K562 (cell line): ENCODE data around the gene MRPL52. TPM values are rescaled to one million over a fixed set of nuclear protein-coding genes. Genes with fewer than 3 reads are reported as not detected.

ENCODE experiments used
- ATAC-seq: fragments of 200-7000 bp; cut with Tn5 transposase; 3 replicates; pipeline ENCODE4 v1.9.1; 2020; ENCODE audit warnings: moderate library complexity
- BruUV-seq: library from RNA; stranded (reverse); fragments of 400-500 nt; replicated peaks from 2 replicates; lab custom pipeline; 2021; lab: Mats Ljungman, UMichigan
- CTCF ChIA-PET: fragments of 300-600 bp; formaldehyde crosslinking; extraction: SDS; loops from one replicate; lab custom pipeline; 2021; ENCODE audit warnings: low intra/inter-chr PET ratio; lab: Yijun Ruan, JAX
- POLR2A ChIA-PET: fragments of 300-600, 350-650 bp; sonication (Branson Sonifier 250); formaldehyde crosslinking; extraction: SDS; loops from one replicate; lab custom pipeline; 2021; ENCODE audit warnings: antibody characterized with exemption, inconsistent platforms; lab: Yijun Ruan, JAX
- DNase-seq, 4 experiments: peaks; one replicate each; pipeline versions ENCODE4 v3.0.0 to v3.0.0-alpha.2; 2011 to 2018; ENCODE audit warnings: low spot score in 3 of 4, mixed read lengths in 3 of 4; ENCODE audit errors: extremely low read depth in 1 of 4
- FAIRE-seq: peaks from 2 replicates; lab custom pipeline; 2011; peaks lifted over from hg19 to GRCh38; lab: Jason Lieb, UNC
- H2AFZ ChIP-seq: 2 replicates; pipeline ENCODE4 v1.6.0; 2011; ENCODE audit warnings: low read depth, low read length, control low read depth, inconsistent platforms
- H3K27ac ChIP-seq: fragments of 200-600 bp; 3 replicates; pipeline ENCODE4 v1.8.0; 2011; ENCODE audit warnings: low read depth, mild to moderate bottlenecking, control low read depth, inconsistent platforms, low read length, moderate library complexity, mixed read lengths; ENCODE audit errors: extremely low read depth
- H3K27me3 ChIP-seq, 2 experiments: fragments of 300-600 bp in 1 of 2; 2 replicates in 1 of 2; 3 replicates in 1 of 2; pipeline versions ENCODE4 v1.6.0 to v1.8.0; 2011; ENCODE audit warnings: inconsistent platforms in 2 of 2, low read length in 2 of 2, mild to moderate bottlenecking in 1 of 2, mixed read lengths in 1 of 2, moderate library complexity in 1 of 2; ENCODE audit not compliant: control insufficient read depth in 2 of 2, insufficient read depth in 2 of 2
- H3K36me3 ChIP-seq: fragments of 300-600 bp; 3 replicates; pipeline ENCODE4 v1.8.0; 2011; ENCODE audit warnings: mild to moderate bottlenecking, low read length, inconsistent platforms; ENCODE audit not compliant: control insufficient read depth, insufficient read depth
- H3K4me1 ChIP-seq, 2 experiments: fragments of 200-600 bp in 1 of 2; replicated peaks in 1 of 2; 2 replicates in 1 of 2; 3 replicates in 1 of 2; pipeline versions ENCODE4 v1.5.1 to v1.8.0; 2011; ENCODE audit warnings: inconsistent platforms in 2 of 2, low read length in 2 of 2, mild to moderate bottlenecking in 1 of 2, mixed read lengths in 1 of 2, moderate library complexity in 1 of 2; ENCODE audit not compliant: control insufficient read depth in 2 of 2, insufficient read depth in 2 of 2
- H3K4me2 ChIP-seq: 2 replicates; pipeline ENCODE4 v1.6.1; 2011; ENCODE audit warnings: low read length, control low read depth, inconsistent platforms, mixed read lengths; ENCODE audit not compliant: insufficient read depth
- H3K4me3 ChIP-seq: fragments of 200-600 bp; sonication (generic), shearing (Covaris generic); 2 replicates; pipeline ENCODE4 v1.5.1; 2016; ENCODE audit warnings: control low read depth, inconsistent platforms
- H3K79me2 ChIP-seq: fragments of 200-600 bp; 3 replicates; pipeline ENCODE4 v1.8.0; 2011; ENCODE audit warnings: low read length, inconsistent platforms; ENCODE audit not compliant: control insufficient read depth, insufficient read depth
- H3K9ac ChIP-seq, 2 experiments: 2 replicates each; pipeline versions ENCODE4 v1.6.0 to v1.6.1; 2011; ENCODE audit warnings: low read depth in 2 of 2, low read length in 2 of 2, control low read depth in 1 of 2, inconsistent platforms in 1 of 2, mild to moderate bottlenecking in 1 of 2, mixed read lengths in 1 of 2; ENCODE audit not compliant: insufficient read depth in 1 of 2
- H3K9me1 ChIP-seq: one replicate; pipeline ENCODE4 v1.6.0; 2011; ENCODE audit warnings: inconsistent platforms, mild to moderate bottlenecking, low read length, moderate library complexity; ENCODE audit not compliant: control insufficient read depth, insufficient read depth
- H3K9me3 ChIP-seq: replicated peaks from 2 replicates; pipeline ENCODE4 v1.5.1; 2011; ENCODE audit warnings: low read depth, low read length, inconsistent platforms; ENCODE audit not compliant: control insufficient read depth, insufficient read depth
- H4K20me1 ChIP-seq: replicated peaks from 2 replicates; pipeline ENCODE4 v1.6.1; 2011; ENCODE audit warnings: low read length, inconsistent platforms, mixed read lengths; ENCODE audit not compliant: control insufficient read depth, insufficient read depth
- CEBPB ChIP-seq: fragments of 450-650 bp; IDR thresholded peaks from 2 replicates; pipeline ENCODE4 v1.6.1; 2016; ENCODE audit warnings: missing genetic modification characterization, missing compliant biosample characterization
- CEBPG ChIP-seq, 3 experiments: fragments of 200-800 bp in 1 of 3; sonication (Bioruptor generic) in 1 of 3; sonication (generic) in 1 of 3; formaldehyde crosslinking in 1 of 3; IDR thresholded peaks in 2 of 3; conservative IDR thresholded peaks in 1 of 3; 2 replicates each; pipeline versions ENCODE4 v1.6.1 to v1.8.0; 2016 to 2022; ENCODE audit warnings: missing compliant biosample characterization in 2 of 3, missing genetic modification characterization in 2 of 3, mild to moderate bottlenecking in 1 of 3, missing genetic modification reagents in 1 of 3
- GABPB1 ChIP-seq: sonication (generic); formaldehyde crosslinking; IDR thresholded peaks from 2 replicates; pipeline ENCODE4 v1.8.0; 2022; ENCODE audit warnings: mild to moderate bottlenecking, missing genetic modification reagents
- RFX1 ChIP-seq: fragments of 450-650 bp; IDR thresholded peaks from 2 replicates; pipeline ENCODE4 v1.6.1; 2016; ENCODE audit warnings: mild to moderate bottlenecking, moderate library complexity
- ZNF197 ChIP-seq: fragments of 200-800 bp; sonication (Bioruptor generic); IDR thresholded peaks from 2 replicates; pipeline ENCODE4 v1.6.1; 2016; ENCODE audit warnings: low read depth, missing genetic modification characterization, missing compliant biosample characterization
- ZNF354B ChIP-seq: fragments of 250-450 bp; sonication (Bioruptor Pico); IDR thresholded peaks from 2 replicates; pipeline ENCODE4 v1.4.0; 2020
- WGBS: fragments of 100-300 bp; shearing (Covaris generic); methylation state at CpG from one replicate; pipeline ENCODE4 v1.1.6; 2016; ENCODE audit warnings: low coverage, mixed read lengths; ENCODE audit not compliant: insufficient coverage; ENCODE audit errors: missing lambda C conversion rate; 5-methylcytosine and 5-hydroxymethylcytosine counted together
- in situ Hi-C: fragments of 300-500 bp; cut with MboI; formaldehyde crosslinking; loops from 4 replicates; pipeline ENCODE4 v1.15.0; 2018; ENCODE audit warnings: inconsistent platforms, mixed read lengths
- intact Hi-C: fragments of 100-400 bp; cut with micrococcal nuclease; formaldehyde crosslinking; loops from 2 replicates; pipeline ENCODE4 v1.14.2; 2022
- polyA plus RNA-seq, 8 experiments: library from polyadenylated mRNA; depleted of rRNA in 4 of 8; stranded (reverse) in 5 of 8; unstranded in 3 of 8; fragments of >200 nt; fragmentation: Nextera tagmentation in 2 of 8; fragmentation: Illumina TruSeq in 1 of 8; extraction: Ambion mirVana in 2 of 8; extraction: Trizol in 1 of 8; gene quantifications; 2 replicates each; pipeline versions ENCODE4 v1.2.1 to v1.2.3, GENCODE V29; 2011 to 2014; ENCODE audit warnings: inconsistent platforms in 1 of 8, missing spikeins in 1 of 8
- total RNA-seq, 7 experiments: library from RNA; depleted of rRNA in 6 of 7; stranded (reverse); fragments of >200 nt in 6 of 7; fragmentation: Illumina TruSeq in 2 of 7; extraction: Trizol in 2 of 7; gene quantifications; 2 replicates each; pipeline versions ENCODE4 v1.2.1 to v1.2.3, GENCODE V29; 2011 to 2021; ENCODE audit warnings: low replicate concordance in 1 of 7

The MRPL52 gene
- total and polyA plus RNA-seq, 9 of the 15 experiments (the other 6 are each of a cell fraction or from before 2014, with no cell fraction given) = 56.5 to 213 (median 168) TPM

GRCh38 chr14:22814373-22814772, 15.3 kb upstream of the MRPL52 start:
- Histone ChIP-seq H3K27ac (no peak overlapping the region), H3K4me1 (peaks cover under 1 to 1% of the 10 kb centered on the region in 2 experiments; a peak in 3 of 5 replicates), H3K9me1 (no peaks in the 10 kb centered on the region), H2AFZ (no peak overlapping the region), H3K9me3 (no peaks in the 10 kb centered on the region), H3K4me3 (no peak overlapping the region), H3K27me3 (peaks cover 7 to 32% of the 10 kb centered on the region in 2 experiments; a peak in 4 of 5 replicates), H3K9ac (no peak overlapping the region), H3K4me2 (no peak overlapping the region; the same call in 1 of the 2 replicates), H3K36me3 (no peaks in the 10 kb centered on the region), H3K79me2 (no peaks in the 10 kb centered on the region), H4K20me1 (no peaks in the 10 kb centered on the region)
- no peak for FAIRE-seq
- in situ Hi-C loops = no loop called here
- no peak for TF ChIP-seq GABPB1 (CRISPR knock-in tag)
- TF ChIP-seq RFX1 = no peak
- BruUV-seq = no TSS peak
- 24% methylated on average over 7 of the region's 7 CpGs for WGBS
- intact Hi-C loops = no loop called here
- CTCF ChIA-PET = no interaction called here
- ATAC-seq = no peak
- POLR2A ChIA-PET = no interaction called here
- DNase-seq = no peak

- Histone ChIP-seq H3K9me3 (no peaks in the 10 kb centered on the region), H3K9ac (peak within 1 kb of the TSS in 1 of 2 experiments; percentile 72; a peak in 1 of 4 replicates), H3K79me2 (no peaks in the 10 kb centered on the region), H3K36me3 (no peaks in the 10 kb centered on the region), H3K4me2 (peak within 1 kb of the TSS; percentile 25; the same call in 1 of the 2 replicates), H3K27me3 (peaks cover 7 to 32% of the 10 kb centered on the region in 2 experiments; a peak in 4 of 5 replicates), H3K9me1 (no peaks in the 10 kb centered on the region), H3K4me1 (peaks cover 3 to 5% of the 10 kb centered on the region in 2 experiments; a peak in 3 of 5 replicates), H3K27ac (no peak within 1 kb of the TSS), H4K20me1 (no peaks in the 10 kb centered on the region), H2AFZ (peak within 1 kb of the TSS; percentile 41; the same call in 1 of the 2 replicates), H3K4me3 (no peak within 1 kb of the TSS)
- BruUV-seq = no TSS peak
- DNase-seq = no peak
- ATAC-seq = peak; percentile 19
- intact Hi-C loops = no loop called here
- in situ Hi-C loops = no loop called here
- POLR2A ChIA-PET = interaction anchor here (0.7 kb wide), 1 partner anchor 83 kb away, joined by 3 read pairs; no protein-coding TSS in a partner anchor
- no peak for TF ChIP-seq ZNF197
- TF ChIP-seq ZNF354B = no peak
- peak; percentile 47 for TF ChIP-seq CEBPB (tag)
- no peak for TF ChIP-seq CEBPG (CRISPR knock-in tag; IDR thresholded peaks at IDR 0.05)
- 0 out of 4 replicates have a peak, but pooled peaks have one; percentile 23 to 47 for TF ChIP-seq CEBPG (tag; conservative IDR thresholded peaks at IDR 0.05 in 1 of 2, IDR thresholded peaks at IDR 0.05 in 1 of 2)
- WGBS = 6% methylated on average over 10 of the region's 10 CpGs
- CTCF ChIA-PET = no interaction called here
- peak; percentile 62 for FAIRE-seq
Measured at GRCh38 chr14:22814941-22815713, 14.6 kb upstream of the MRPL52 start, which contains the start of gene SLC7A7. TSS of gene SLC7A7 (minus strand) at chr14:22815435. CDS start at chr14:22813398, 2,037 bp downstream.
